HepG2 (cell line): ENCODE measurements around the gene KCNMA1. TPM values are rescaled to one million over a fixed set of nuclear protein-coding genes. Genes with fewer than 3 reads are reported as not detected.

ENCODE experiments used
- ATAC-seq: fragments of 200-7000 bp; cut with Tn5 transposase; 3 replicates; pipeline ENCODE4 v1.9.1; 2020; ENCODE audit warnings: mild to moderate bottlenecking, moderate library complexity
- BruUV-seq: library from RNA; stranded (reverse); fragments of 400-500 nt; replicated peaks from 2 replicates; lab custom pipeline; 2021; lab: Mats Ljungman, UMichigan
- CTCF ChIA-PET: fragments of 300-600 bp; formaldehyde crosslinking; extraction: SDS; loops from one replicate; lab custom pipeline; 2021; ENCODE audit warnings: low total read pairs, inconsistent platforms, low intra/inter-chr PET ratio; lab: Yijun Ruan, JAX
- POLR2A ChIA-PET: fragments of 350-600 bp; sonication (Branson Sonifier 250); formaldehyde crosslinking; loops from one replicate; lab custom pipeline; 2020; ENCODE audit warnings: antibody characterized with exemption, inconsistent platforms; lab: Yijun Ruan, JAX
- DNase-seq: peaks from one replicate; pipeline ENCODE4 v3.0.0-alpha.2; 2015; ENCODE audit warnings: low spot score
- FAIRE-seq: peaks from 3 replicates; lab custom pipeline; 2011; peaks lifted over from hg19 to GRCh38; lab: Jason Lieb, UNC
- H2AFZ ChIP-seq: one replicate; pipeline ENCODE4 v1.6.1; 2011; ENCODE audit warnings: low read length, inconsistent platforms
- H3K27ac ChIP-seq: fragments of 300-600 bp; 3 replicates; pipeline ENCODE4 v1.8.0; 2011; ENCODE audit warnings: mixed run types, mild to moderate bottlenecking, mixed read lengths, low read length, inconsistent platforms; ENCODE audit not compliant: insufficient read depth; ENCODE audit errors: extremely low read length
- H3K27me3 ChIP-seq, 2 experiments: fragments of 200-600 bp in 1 of 2; 2 replicates in 1 of 2; 3 replicates in 1 of 2; pipeline versions ENCODE4 v1.6.0 to v1.8.0; 2011; ENCODE audit warnings: low read length in 2 of 2, mild to moderate bottlenecking in 2 of 2, moderate library complexity in 2 of 2, inconsistent platforms in 1 of 2; ENCODE audit not compliant: insufficient read depth in 2 of 2, control insufficient read depth in 1 of 2
- H3K36me3 ChIP-seq, 2 experiments: fragments of 200-600 bp in 1 of 2; replicated peaks in 1 of 2; 2 replicates in 1 of 2; 3 replicates in 1 of 2; pipeline versions ENCODE4 v1.5.1 to v1.8.0; 2011; ENCODE audit warnings: low read length in 2 of 2, inconsistent platforms in 1 of 2; ENCODE audit not compliant: insufficient read depth in 2 of 2, control insufficient read depth in 1 of 2
- H3K4me1 ChIP-seq: 2 replicates; pipeline ENCODE4 v1.5.1; 2012; ENCODE audit warnings: low read length, inconsistent platforms; ENCODE audit not compliant: insufficient read depth
- H3K4me2 ChIP-seq: 2 replicates; pipeline ENCODE4 v1.6.0; 2011; ENCODE audit warnings: low read depth, low read length, inconsistent platforms
- H3K4me3 ChIP-seq, 3 experiments: fragments of 200-600 bp in 1 of 3; sonication (generic), shearing (Covaris generic) in 1 of 3; replicated peaks in 1 of 3; 2 replicates each; pipeline ENCODE4 v1.5.1; 2011 to 2016; ENCODE audit warnings: low read length in 3 of 3, inconsistent platforms in 2 of 3, low read depth in 2 of 3, mild to moderate bottlenecking in 2 of 3, control low read depth in 1 of 3, mixed read lengths in 1 of 3; ENCODE audit not compliant: insufficient read depth in 1 of 3
- H3K79me2 ChIP-seq: one replicate; pipeline ENCODE4 v1.6.1; 2011; ENCODE audit warnings: low read length, inconsistent platforms; ENCODE audit not compliant: insufficient read depth
- H3K9ac ChIP-seq: 2 replicates; pipeline ENCODE4 v1.6.0; 2011; ENCODE audit warnings: mild to moderate bottlenecking, low read depth, low read length, inconsistent platforms; ENCODE audit not compliant: insufficient read depth
- H3K9me3 ChIP-seq: 2 replicates; pipeline ENCODE4 v1.5.1; 2012; ENCODE audit warnings: mild to moderate bottlenecking, low read length
- H4K20me1 ChIP-seq: 2 replicates; pipeline ENCODE4 v1.6.0; 2011; ENCODE audit warnings: inconsistent platforms, mild to moderate bottlenecking, low read length, moderate library complexity; ENCODE audit not compliant: insufficient read depth
- FOXA3 ChIP-seq: IDR thresholded peaks from 2 replicates; pipeline ENCODE4 v1.6.1; 2016; ENCODE audit warnings: missing genetic modification reagents, missing compliant biosample characterization
- FOXK1 ChIP-seq: sonication (generic); formaldehyde crosslinking; IDR thresholded peaks from 2 replicates; pipeline ENCODE4 v1.4.0; 2020; ENCODE audit warnings: low read depth, missing genetic modification reagents, borderline replicate concordance
- PHF21A ChIP-seq: sonication (generic); formaldehyde crosslinking; IDR thresholded peaks from 2 replicates; pipeline ENCODE4 v1.5.0; 2020; ENCODE audit warnings: mild to moderate bottlenecking, missing genetic modification reagents
- RXRA ChIP-seq: sonication (generic); formaldehyde crosslinking; IDR thresholded peaks from 2 replicates; pipeline ENCODE4 v1.5.1; 2020; ENCODE audit warnings: missing genetic modification reagents
- ZNF282 ChIP-seq: fragments of 450-650 bp; IDR thresholded peaks from 2 replicates; pipeline ENCODE4 v1.6.1; 2018; ENCODE audit not compliant: partially characterized antibody
- ZNF318 ChIP-seq: sonication (generic); formaldehyde crosslinking; IDR thresholded peaks from 2 replicates; pipeline ENCODE4 v1.4.0; 2020; ENCODE audit warnings: mild to moderate bottlenecking, missing genetic modification reagents
- ZNF546 ChIP-seq: sonication (generic); formaldehyde crosslinking; conservative IDR thresholded peaks from 2 replicates; pipeline ENCODE4 v1.8.1; 2023; ENCODE audit warnings: mild to moderate bottlenecking, missing genetic modification reagents
- WGBS: methylation state at CpG from one replicate; pipeline ENCODE4 v1.1.6; 2017; ENCODE audit warnings: low lambda C conversion rate; 5-methylcytosine and 5-hydroxymethylcytosine counted together
- in situ Hi-C: cut with HindIII; loops from 2 replicates; pipeline ENCODE4 v1.10.0; 2017; ENCODE audit warnings: low pct_unique_long_range_greater_than_20kb; ENCODE audit not compliant: extremely low pct_ligation_motif_present
- intact Hi-C: fragments of 100-400 bp; cut with micrococcal nuclease; formaldehyde crosslinking; loops from one replicate; pipeline ENCODE4 v1.10.0; 2022; ENCODE audit not compliant: unreplicated experiment
- polyA plus RNA-seq, 8 experiments: library from polyadenylated mRNA; depleted of rRNA in 3 of 8; stranded (reverse) in 7 of 8; unstranded in 1 of 8; fragments of >200 nt; fragmentation: Illumina TruSeq in 4 of 8; extraction: Trizol in 4 of 8; gene quantifications; 2 replicates each; pipeline versions ENCODE4 v1.2.1 to v1.2.3, GENCODE V29; 2011 to 2016; ENCODE audit warnings: low read depth in 4 of 8, missing spikeins in 1 of 8, mixed read lengths in 1 of 8; ENCODE audit not compliant: insufficient read depth in 1 of 8
- total RNA-seq, 5 experiments: library from RNA; depleted of rRNA; stranded (reverse); fragments of >200 nt; fragmentation: Illumina TruSeq; extraction: Trizol; gene quantifications; 2 replicates each; pipeline ENCODE4 v1.2.3, GENCODE V29; 2016; ENCODE audit warnings: low read depth in 1 of 5
- TF ChIP-seq, protein P1 (sequence below): sonication (generic); formaldehyde crosslinking; IDR thresholded peaks from 2 replicates; pipeline ENCODE4 v1.5.1; 2020; ENCODE audit warnings: mild to moderate bottlenecking, missing genetic modification reagents
- TF ChIP-seq, protein P2 (sequence below): sonication (generic); formaldehyde crosslinking; IDR thresholded peaks from 2 replicates; pipeline ENCODE4 v1.8.0; 2022; ENCODE audit warnings: missing genetic modification reagents, mild to moderate bottlenecking, inconsistent platforms, borderline replicate concordance

Gene KCNMA1
- total and polyA plus RNA-seq, 2 of the 13 experiments (the other 11 are each of a cell fraction or from before 2014, with no cell fraction given): 0.02 TPM; not detected in 1

DNA sequence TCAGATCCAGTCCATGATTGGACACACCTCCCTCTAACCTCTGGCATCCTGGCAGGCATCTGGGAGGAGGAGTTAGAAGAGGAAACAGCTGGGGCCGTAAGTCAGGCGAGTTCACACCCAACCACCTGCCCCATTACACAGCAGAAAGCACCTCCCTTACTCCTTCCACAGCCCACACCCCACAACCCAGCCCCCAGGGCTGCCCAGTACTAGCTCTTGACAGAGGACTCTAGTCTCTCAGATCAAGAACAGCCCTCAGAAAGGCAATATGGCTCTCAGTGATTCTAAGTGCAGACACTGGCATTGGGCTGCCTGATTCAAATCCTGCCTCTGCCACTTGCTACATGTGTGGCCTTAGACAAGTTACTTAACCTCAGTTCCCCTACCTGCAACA, 34.1 kb downstream of the KCNMA1 start (continued):
- TF ChIP-seq FOXK1 (CRISPR knock-in tag) (no peak), RXRA (CRISPR knock-in tag) (no peak), ZNF282 (no peak)
- TF ChIP-seq, all 625 proteins: peak for 0

DNA sequence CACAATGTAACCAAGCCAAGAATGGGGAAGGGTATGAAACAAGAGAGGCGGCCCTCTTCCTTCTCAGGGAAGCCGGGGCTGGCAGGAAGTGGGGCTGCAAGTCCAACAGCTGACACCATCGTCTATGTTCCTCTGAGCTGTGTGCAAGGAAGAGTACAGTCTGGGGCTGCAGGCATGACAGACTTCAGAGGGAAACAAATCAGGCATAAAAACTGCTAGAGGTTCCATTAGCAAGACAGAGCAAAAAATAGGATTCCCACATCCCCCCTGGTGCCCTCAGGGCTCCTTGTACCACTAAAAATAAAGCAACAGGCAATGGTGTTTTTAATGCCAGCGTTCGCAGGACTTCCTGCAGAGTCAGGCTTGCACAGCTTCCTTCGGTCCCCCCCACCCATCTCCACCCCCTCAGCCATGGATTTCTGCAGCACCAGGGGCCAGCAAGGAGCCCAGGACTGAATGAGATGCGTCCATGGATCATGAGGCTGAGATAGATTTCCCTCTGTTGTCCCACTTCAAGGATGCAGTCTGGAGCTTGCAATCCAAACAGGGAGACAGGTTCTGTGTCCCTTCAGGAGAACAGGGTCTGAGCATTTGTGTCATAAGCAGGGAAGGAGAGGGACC, 34.6 kb downstream of the KCNMA1 start:
- ChIA-PET POLR2A (no interaction called here), CTCF (no interaction called here)
- intact Hi-C loops: no loop called here
- FAIRE-seq (no peak), DNase-seq (no peak), ATAC-seq (no peak)
- peaks cover 6% of the 10 kb centered on the region; the same call in 1 of the 2 replicates for H3K4me1 ChIP-seq
- H3K36me3 ChIP-seq: no peaks in the 10 kb centered on the region
- H3K4me3 ChIP-seq: no peak overlapping the region
- in situ Hi-C loops: no loop called here
- TF ChIP-seq ZNF318 (CRISPR knock-in tag) (no peak), ZNF546 (CRISPR knock-in tag) (no peak), PHF21A (CRISPR knock-in tag) (no peak), FOXA3 (CRISPR knock-in tag) (no peak)
- TF ChIP-seq, protein P1, sequence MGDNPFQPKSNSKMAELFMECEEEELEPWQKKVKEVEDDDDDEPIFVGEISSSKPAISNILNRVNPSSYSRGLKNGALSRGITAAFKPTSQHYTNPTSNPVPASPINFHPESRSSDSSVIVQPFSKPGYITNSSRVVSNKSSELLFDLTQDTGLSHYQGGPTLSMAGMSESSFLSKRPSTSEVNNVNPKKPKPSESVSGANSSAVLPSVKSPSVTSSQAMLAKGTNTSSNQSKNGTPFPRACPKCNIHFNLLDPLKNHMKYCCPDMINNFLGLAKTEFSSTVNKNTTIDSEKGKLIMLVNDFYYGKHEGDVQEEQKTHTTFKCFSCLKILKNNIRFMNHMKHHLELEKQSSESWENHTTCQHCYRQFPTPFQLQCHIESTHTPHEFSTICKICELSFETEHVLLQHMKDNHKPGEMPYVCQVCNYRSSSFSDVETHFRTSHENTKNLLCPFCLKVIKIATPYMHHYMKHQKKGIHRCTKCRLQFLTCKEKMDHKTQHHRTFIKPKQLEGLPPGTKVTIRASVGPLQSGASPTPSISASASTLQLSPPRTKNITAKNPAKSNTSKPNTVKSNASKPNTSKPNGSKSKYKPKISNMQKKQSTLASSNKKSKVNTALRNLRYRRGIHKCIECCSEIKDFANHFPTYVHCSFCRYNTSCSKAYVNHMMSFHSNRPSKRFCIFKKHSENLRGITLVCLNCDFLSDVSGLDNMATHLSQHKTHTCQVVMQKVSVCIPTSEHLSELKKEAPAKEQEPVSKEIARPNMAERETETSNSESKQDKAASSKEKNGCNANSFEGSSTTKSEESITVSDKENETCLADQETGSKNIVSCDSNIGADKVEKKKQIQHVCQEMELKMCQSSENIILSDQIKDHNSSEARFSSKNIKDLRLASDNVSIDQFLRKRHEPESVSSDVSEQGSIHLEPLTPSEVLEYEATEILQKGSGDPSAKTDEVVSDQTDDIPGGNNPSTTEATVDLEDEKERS (CRISPR knock-in tag): no peak
- TF ChIP-seq, protein P2, sequence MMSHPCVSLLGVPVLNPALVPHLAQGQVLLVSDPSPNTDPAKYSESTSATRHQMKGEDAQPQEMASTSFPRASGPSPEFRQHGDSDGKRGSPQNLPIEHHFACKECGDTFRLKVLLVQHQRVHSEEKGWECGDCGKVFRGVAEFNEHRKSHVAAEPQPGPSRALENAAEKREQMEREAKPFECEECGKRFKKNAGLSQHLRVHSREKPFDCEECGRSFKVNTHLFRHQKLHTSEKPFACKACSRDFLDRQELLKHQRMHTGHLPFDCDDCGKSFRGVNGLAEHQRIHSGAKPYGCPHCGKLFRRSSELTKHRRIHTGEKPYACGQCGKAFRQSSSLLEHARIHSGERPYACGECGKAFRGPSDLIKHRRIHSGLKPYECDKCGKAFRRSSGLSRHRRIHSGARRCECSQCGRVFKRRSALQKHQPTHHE (CRISPR knock-in tag): no peak
- 23% methylated on average over 6 of the region's 7 CpGs for whole genome bisulfite sequencing
- no peak overlapping the region for H3K9ac ChIP-seq
- no peaks in the 10 kb centered on the region; the same call in 1 of the 2 replicates for H4K20me1 ChIP-seq
- H3K79me2 ChIP-seq: no peaks in the 10 kb centered on the region
- H3K27me3 ChIP-seq: 0 out of 5 replicates have a peak, but pooled peaks cover 0 to 3% of the 10 kb centered on the region in 2 experiments
- no peak overlapping the region for H3K27ac ChIP-seq
- H3K9me3 ChIP-seq: no peaks in the 10 kb centered on the region
- H3K4me2 ChIP-seq: no peak overlapping the region
- no TSS peak for BruUV-seq
- no peak overlapping the region for H2AFZ ChIP-seq
